K562 (cell line): ENCODE results near the gene TRAPPC4. TPM values are rescaled to one million over a fixed set of nuclear protein-coding genes. Genes with fewer than 3 reads are reported as not detected.
A peak's percentile ranks its signal among the peaks of the same experiment; 100 is the strongest.

Source experiments
- AFF4 ChIP-seq: sonication (generic); formaldehyde crosslinking; IDR thresholded peaks from 2 replicates; pipeline ENCODE4 v1.8.0; 2023; ENCODE audit warnings: mild to moderate bottlenecking, missing genetic modification reagents
- CHAMP1 ChIP-seq: fragments of 450-650 bp; IDR thresholded peaks from 2 replicates; pipeline ENCODE4 v1.6.1; 2016; ENCODE audit warnings: mild to moderate bottlenecking
- CXXC5 ChIP-seq: fragments of 250-450 bp; sonication (Bioruptor Pico); IDR thresholded peaks from 2 replicates; pipeline ENCODE4 v1.8.0; 2022; ENCODE audit warnings: inconsistent platforms, mild to moderate bottlenecking, moderate library complexity
- DNMT1 ChIP-seq: fragments of 450-650 bp; IDR thresholded peaks from 2 replicates; pipeline ENCODE4 v1.6.1; 2016; ENCODE audit warnings: antibody characterized with exemption, mild to moderate bottlenecking
- EP400 ChIP-seq: fragments of 450-650 bp; IDR thresholded peaks from 2 replicates; pipeline ENCODE4 v1.6.1; 2017; ENCODE audit warnings: antibody characterized with exemption, mild to moderate bottlenecking, moderate library complexity
- HOMEZ ChIP-seq: fragments of 250-450 bp; sonication (Bioruptor Pico); IDR thresholded peaks from 2 replicates; pipeline ENCODE4 v1.4.0; 2020; ENCODE audit warnings: mild to moderate bottlenecking, moderate library complexity
- MIER1 ChIP-seq: fragments of 450-650 bp; IDR thresholded peaks from 2 replicates; pipeline ENCODE4 v1.6.1; 2016; ENCODE audit warnings: antibody characterized with exemption, mild to moderate bottlenecking, low read depth
- MITF ChIP-seq: IDR thresholded peaks from 2 replicates; pipeline ENCODE4 v1.6.1; 2014; ENCODE audit warnings: antibody characterized with exemption
- OTX1 ChIP-seq: fragments of 450-650 bp; formaldehyde crosslinking; IDR thresholded peaks from 2 replicates; pipeline ENCODE4 v1.4.0; 2022; ENCODE audit warnings: mild to moderate bottlenecking
- RBFOX2 ChIP-seq: fragments of 200-400 bp; formaldehyde crosslinking; IDR thresholded peaks from 2 replicates; pipeline ENCODE4 v1.6.1; 2017; ENCODE audit warnings: low read depth, mild to moderate bottlenecking, low read length, moderate library complexity
- SMAD4 ChIP-seq: fragments of 250-450 bp; sonication (Bioruptor Pico); conservative IDR thresholded peaks from 2 replicates; pipeline ENCODE4 v1.8.0; 2021; ENCODE audit warnings: inconsistent platforms, mild to moderate bottlenecking, moderate library complexity
- SRSF1 ChIP-seq: fragments of 200-400 bp; formaldehyde crosslinking; IDR thresholded peaks from 2 replicates; pipeline ENCODE4 v1.6.1; 2017; ENCODE audit warnings: mild to moderate bottlenecking, low read depth, low read length, moderate library complexity
- YY1 ChIP-seq, 3 experiments: IDR thresholded peaks; 2 replicates each; pipeline ENCODE4 v1.6.1; 2011; ENCODE audit warnings: low read length in 2 of 3, mild to moderate bottlenecking in 2 of 3, moderate library complexity in 2 of 3, borderline replicate concordance in 1 of 3, control low read depth in 1 of 3, low read depth in 1 of 3; ENCODE audit not compliant: insufficient read depth in 3 of 3, insufficient replicate concordance in 2 of 3, control insufficient read depth in 1 of 3, insufficient read length in 1 of 3; ENCODE audit errors: extremely low read depth in 1 of 3
- ZNF175 ChIP-seq: fragments of 200-800 bp; sonication (Bioruptor generic); IDR thresholded peaks from 2 replicates; pipeline ENCODE4 v1.6.1; 2016; ENCODE audit warnings: low read depth, mild to moderate bottlenecking, missing genetic modification characterization, missing compliant biosample characterization
- polyA plus RNA-seq, 8 experiments: library from polyadenylated mRNA; depleted of rRNA in 4 of 8; stranded (reverse) in 5 of 8; unstranded in 3 of 8; fragments of >200 nt; fragmentation: Nextera tagmentation in 2 of 8; fragmentation: Illumina TruSeq in 1 of 8; extraction: Ambion mirVana in 2 of 8; extraction: Trizol in 1 of 8; gene quantifications; 2 replicates each; pipeline versions ENCODE4 v1.2.1 to v1.2.3, GENCODE V29; 2011 to 2014; ENCODE audit warnings: inconsistent platforms in 1 of 8, missing spikeins in 1 of 8
- total RNA-seq, 7 experiments: library from RNA; depleted of rRNA in 6 of 7; stranded (reverse); fragments of >200 nt in 6 of 7; fragmentation: Illumina TruSeq in 2 of 7; extraction: Trizol in 2 of 7; gene quantifications; 2 replicates each; pipeline versions ENCODE4 v1.2.1 to v1.2.3, GENCODE V29; 2011 to 2021; ENCODE audit warnings: low replicate concordance in 1 of 7

Gene TRAPPC4
- total and polyA plus RNA-seq, 9 of the 15 experiments (the other 6 are each of a cell fraction or from before 2014, with no cell fraction given), result 121 to 524 (median 142) TPM

GRCh38 chr11:119030329-119031047, 11.9 kb downstream of the TRAPPC4 start, which contains the start of gene SLC37A4 (continued):
- TF ChIP-seq HOMEZ (no peak), RBFOX2 (peak; percentile 70), YY1 (IDR thresholded peaks at IDR 0.05; ENCODE audit: borderline replicate concordance in 1 of 3, control insufficient read depth in 1 of 3, extremely low read depth in 1 of 3, insufficient read depth in 3 of 3, insufficient read length in 1 of 3, insufficient replicate concordance in 2 of 3, low read depth in 1 of 3, low read length in 2 of 3) (peak in 2 of 3 experiments; percentile 9 to 45), EP400 (peak; percentile 66; the same call in 1 of the 2 replicates), OTX1 (CRISPR knock-in tag) (no peak), SMAD4 (CRISPR knock-in tag) (0 out of 2 replicates have a peak, but pooled peaks have one; percentile 13), MITF (peak; percentile 89), SRSF1 (no peak), DNMT1 (0 out of 2 replicates have a peak, but pooled peaks have one; percentile 5), ZNF175 (no peak), AFF4 (CRISPR knock-in tag) (peak; percentile 42; the same call in 1 of the 2 replicates), MIER1 (no peak), CHAMP1 (no peak), CXXC5 (CRISPR knock-in tag) (peak; percentile 88)
